K562 (cell line): ENCODE results near the gene GPN3. TPM values are rescaled to one million over a fixed set of nuclear protein-coding genes. Genes with fewer than 3 reads are reported as not detected.
A peak's percentile ranks its signal among the peaks of the same experiment; 100 is the strongest.

ENCODE experiments used
- ATF4 ChIP-seq: fragments of 450-650 bp; formaldehyde crosslinking; IDR thresholded peaks from 2 replicates; pipeline ENCODE4 v1.4.0; 2022; ENCODE audit warnings: mild to moderate bottlenecking, moderate library complexity
- CBFB ChIP-seq: sonication (generic); formaldehyde crosslinking; IDR thresholded peaks from 2 replicates; pipeline ENCODE4 v1.4.0; 2020; ENCODE audit warnings: mild to moderate bottlenecking, missing genetic modification reagents
- CBX1 ChIP-seq: sonication (generic); IDR thresholded peaks from 2 replicates; pipeline ENCODE4 v1.6.1; 2016; ENCODE audit warnings: antibody characterized with exemption, low read depth, mild to moderate bottlenecking
- CHD4 ChIP-seq: fragments of 200-600 bp; sonication (generic); IDR thresholded peaks from 3 replicates; pipeline ENCODE4 v1.6.1; 2012; ENCODE audit warnings: low read depth, mild to moderate bottlenecking, mixed read lengths, low read length, inconsistent platforms; ENCODE audit not compliant: insufficient read depth, insufficient replicate concordance, poor library complexity, severe bottlenecking
- ESRRA ChIP-seq: fragments of 450-650 bp; IDR thresholded peaks from 2 replicates; pipeline ENCODE4 v1.6.1; 2014; ENCODE audit warnings: low read depth, mild to moderate bottlenecking, moderate library complexity, borderline replicate concordance
- FOS ChIP-seq: IDR thresholded peaks from 3 replicates; pipeline ENCODE4 v1.6.1; 2011; ENCODE audit not compliant: insufficient read length; ENCODE audit errors: extremely low read depth
- FOXA3 ChIP-seq, 2 experiments: fragments of 450-650 bp in 1 of 2; sonication (generic) in 1 of 2; formaldehyde crosslinking; IDR thresholded peaks in 1 of 2; conservative IDR thresholded peaks in 1 of 2; 2 replicates each; pipeline versions ENCODE4 v1.4.0 to v1.8.0; 2020 to 2022; ENCODE audit warnings: mild to moderate bottlenecking in 2 of 2, missing genetic modification reagents in 1 of 2
- GABPA ChIP-seq: fragments of 200-800 bp; sonication (Bioruptor generic); conservative IDR thresholded peaks from 2 replicates; pipeline ENCODE4 v1.6.1; 2016; ENCODE audit warnings: low read depth, missing genetic modification characterization, missing compliant biosample characterization
- HDGF ChIP-seq: fragments of 450-650 bp; IDR thresholded peaks from 2 replicates; pipeline ENCODE4 v1.6.1; 2016
- KDM2B ChIP-seq: fragments of 250-450 bp; sonication (Bioruptor Pico); IDR thresholded peaks from 2 replicates; pipeline ENCODE4 v1.8.0; 2021; ENCODE audit warnings: mild to moderate bottlenecking, moderate library complexity
- KLF6 ChIP-seq: fragments of 250-450 bp; sonication (Bioruptor Pico); IDR thresholded peaks from 2 replicates; pipeline ENCODE4 v1.4.0; 2020; ENCODE audit warnings: mild to moderate bottlenecking, moderate library complexity, borderline replicate concordance
- MNT ChIP-seq, 2 experiments: fragments of 450-650 bp; conservative IDR thresholded peaks; 2 replicates each; pipeline ENCODE4 v1.6.1; 2017; ENCODE audit warnings: mild to moderate bottlenecking in 2 of 2, moderate library complexity in 2 of 2
- PURB ChIP-seq: sonication (generic); formaldehyde crosslinking; IDR thresholded peaks from 2 replicates; pipeline ENCODE4 v1.9.0; 2021; ENCODE audit warnings: low read depth, mild to moderate bottlenecking, missing genetic modification reagents
- RBM15 ChIP-seq: fragments of 200-400 bp; formaldehyde crosslinking; IDR thresholded peaks from 2 replicates; pipeline ENCODE4 v1.6.1; 2018; ENCODE audit warnings: mild to moderate bottlenecking, low read length, moderate library complexity; ENCODE audit not compliant: insufficient read depth
- SMAD2 ChIP-seq: fragments of 150-350 bp; IDR thresholded peaks from 2 replicates; pipeline ENCODE4 v1.6.1; 2014; ENCODE audit warnings: low read depth, mild to moderate bottlenecking, low read length
- SOX6 ChIP-seq: fragments of 450-650 bp; IDR thresholded peaks from 2 replicates; pipeline ENCODE4 v1.6.1; 2014; ENCODE audit warnings: mild to moderate bottlenecking
- SRF ChIP-seq, 2 experiments: fragments of 250-450, 450-650 bp in 1 of 2; sonication (Bioruptor Pico) in 1 of 2; sonication (generic) in 1 of 2; formaldehyde crosslinking; IDR thresholded peaks; 2 replicates each; pipeline versions ENCODE4 v1.5.0 to v1.5.1; 2020 to 2022; ENCODE audit warnings: mild to moderate bottlenecking in 1 of 2, missing genetic modification reagents in 1 of 2
- STAG1 ChIP-seq: sonication (generic); formaldehyde crosslinking; IDR thresholded peaks from 2 replicates; pipeline ENCODE4 v1.5.0; 2020; ENCODE audit warnings: missing genetic modification reagents, borderline replicate concordance
- TEAD1 ChIP-seq, 2 experiments: fragments of 450-650 bp in 1 of 2; sonication (generic) in 1 of 2; formaldehyde crosslinking; IDR thresholded peaks; 2 replicates each; pipeline versions ENCODE4 v1.4.0 to v1.8.0; 2020 to 2022; ENCODE audit warnings: mild to moderate bottlenecking in 2 of 2, missing genetic modification reagents in 1 of 2
- U2AF1 ChIP-seq: fragments of 200-400 bp; formaldehyde crosslinking; optimal IDR thresholded peaks from 2 replicates; pipeline ENCODE3; 2017; ENCODE audit warnings: mild to moderate bottlenecking, low read depth, low read length, moderate library complexity
- USF2 ChIP-seq: sonication (generic); formaldehyde crosslinking; IDR thresholded peaks from 2 replicates; pipeline ENCODE4 v1.5.0; 2020; ENCODE audit warnings: missing genetic modification reagents
- ZKSCAN1 ChIP-seq: fragments of 150-350 bp; IDR thresholded peaks from 2 replicates; pipeline ENCODE4 v1.6.1; 2016; ENCODE audit warnings: low read depth, low read length
- ZNF197 ChIP-seq: fragments of 200-800 bp; sonication (Bioruptor generic); IDR thresholded peaks from 2 replicates; pipeline ENCODE4 v1.6.1; 2016; ENCODE audit warnings: low read depth, missing genetic modification characterization, missing compliant biosample characterization
- ZNF253 ChIP-seq: fragments of 250-450 bp; sonication (Bioruptor Pico); conservative IDR thresholded peaks from 2 replicates; pipeline ENCODE4 v1.6.1; 2021; ENCODE audit warnings: mild to moderate bottlenecking
- ZNF551 ChIP-seq: fragments of 250-450 bp; sonication (Bioruptor Pico); IDR thresholded peaks from 2 replicates; pipeline ENCODE4 v1.5.0; 2021; ENCODE audit warnings: mild to moderate bottlenecking, moderate library complexity
- ZNF830 ChIP-seq: fragments of 250-450 bp; sonication (Bioruptor Pico); IDR thresholded peaks from 2 replicates; pipeline ENCODE4 v1.5.0; 2021; ENCODE audit warnings: mild to moderate bottlenecking
- polyA plus RNA-seq, 8 experiments: library from polyadenylated mRNA; depleted of rRNA in 4 of 8; stranded (reverse) in 5 of 8; unstranded in 3 of 8; fragments of >200 nt; fragmentation: Nextera tagmentation in 2 of 8; fragmentation: Illumina TruSeq in 1 of 8; extraction: Ambion mirVana in 2 of 8; extraction: Trizol in 1 of 8; gene quantifications; 2 replicates each; pipeline versions ENCODE4 v1.2.1 to v1.2.3, GENCODE V29; 2011 to 2014; ENCODE audit warnings: inconsistent platforms in 1 of 8, missing spikeins in 1 of 8
- total RNA-seq, 7 experiments: library from RNA; depleted of rRNA in 6 of 7; stranded (reverse); fragments of >200 nt in 6 of 7; fragmentation: Illumina TruSeq in 2 of 7; extraction: Trizol in 2 of 7; gene quantifications; 2 replicates each; pipeline versions ENCODE4 v1.2.1 to v1.2.3, GENCODE V29; 2011 to 2021; ENCODE audit warnings: low replicate concordance in 1 of 7

The GPN3 gene
- total and polyA plus RNA-seq, 9 of the 15 experiments (the other 6 are each of a cell fraction or from before 2014, with no cell fraction given): 35.8 to 123 (median 64.2) TPM

- TF ChIP-seq FOXA3 (CRISPR knock-in tag; conservative IDR thresholded peaks at IDR 0.05 in 1 of 2, IDR thresholded peaks at IDR 0.05 in 1 of 2) (peak; percentile 14 to 40; a peak in 1 of 4 replicates), ESRRA (no peak; the same call in 1 of the 2 replicates), ZNF253 (CRISPR knock-in tag) (no peak), PURB (CRISPR knock-in tag) (no peak), TEAD1 (CRISPR knock-in tag; IDR thresholded peaks at IDR 0.05) (peak in 1 of 2 experiments; percentile 80; a peak in 2 of 4 replicates), ZNF197 (no peak), CHD4 (no peak), SOX6 (peak; percentile 36; the same call in 1 of the 2 replicates), MNT (conservative IDR thresholded peaks at IDR 0.05) (peak; percentile 95 to 98), ATF4 (CRISPR knock-in tag) (no peak), SMAD2 (no peak), STAG1 (no peak), ZNF551 (CRISPR knock-in tag) (no peak), KDM2B (CRISPR knock-in tag) (no peak), SRF (CRISPR knock-in tag; IDR thresholded peaks at IDR 0.05) (no peak), GABPA (tag) (peak; percentile 57), FOS (no peak), CBFB (CRISPR knock-in tag) (no peak), ZKSCAN1 (no peak), U2AF1 (no peak), CBX1 (peak; percentile 55; the same call in 1 of the 2 replicates), RBM15 (no peak), USF2 (CRISPR knock-in tag) (peak; percentile 65), KLF6 (CRISPR knock-in tag) (0 out of 2 replicates have a peak, but pooled peaks have one; percentile 28), HDGF (no peak), ZNF830 (CRISPR knock-in tag) (no peak)
Measured at GRCh38 chr12:110403146-110403975, 64.7 kb downstream of the GPN3 start, which contains the start of gene ANAPC7 (continued).
